IMR-90 (cell line): ENCODE data around the gene APH1A. TPM values are rescaled to one million over a fixed set of nuclear protein-coding genes. Genes with fewer than 3 reads are reported as not detected.

Experiments
- ATAC-seq: fragments of 200-7000 bp; cut with Tn5 transposase; 2 replicates; pipeline ENCODE4 v1.9.1; 2020; ENCODE audit warnings: low read depth, mild to moderate bottlenecking, moderate library complexity
- BruUV-seq: library from RNA; stranded (reverse); fragments of 400-500 nt; replicated peaks from 2 replicates; lab custom pipeline; 2021; lab: Mats Ljungman, UMichigan
- CTCF ChIA-PET: fragments of 300-600 bp; formaldehyde crosslinking; extraction: SDS; loops from one replicate; lab custom pipeline; 2021; ENCODE audit warnings: antibody characterized with exemption; lab: Yijun Ruan, JAX
- POLR2A ChIA-PET: fragments of 300-600 bp; sonication (Branson Sonifier 250); formaldehyde crosslinking; loops from one replicate; lab custom pipeline; 2022; ENCODE audit warnings: antibody characterized with exemption; ENCODE audit not compliant: unreplicated experiment; lab: Charles Lee
- DNase-seq: peaks from one replicate; pipeline ENCODE4 v3.0.0; 2013
- H2AFZ ChIP-seq: replicated peaks from 2 replicates; pipeline ENCODE3; 2013; ENCODE audit warnings: low read length, mild to moderate bottlenecking; ENCODE audit not compliant: poor library complexity
- H2AK5ac ChIP-seq: 2 replicates; pipeline ENCODE4 v1.6.1; 2013; ENCODE audit warnings: low read depth, low read length, inconsistent platforms
- H2AK9ac ChIP-seq: replicated peaks from 2 replicates; pipeline ENCODE3; 2013; ENCODE audit warnings: mild to moderate bottlenecking, low read depth, low read length, moderate library complexity; ENCODE audit not compliant: poor library complexity
- H2BK120ac ChIP-seq: 2 replicates; pipeline ENCODE4 v1.6.1; 2013; ENCODE audit warnings: low read depth, low read length, inconsistent platforms
- H2BK15ac ChIP-seq: 3 replicates; pipeline ENCODE4 v1.6.1; 2013; ENCODE audit warnings: low read depth, low read length, inconsistent platforms
- H2BK20ac ChIP-seq: 2 replicates; pipeline ENCODE4 v1.6.1; 2013; ENCODE audit warnings: low read depth, mild to moderate bottlenecking, inconsistent platforms, low read length, moderate library complexity
- H2BK5ac ChIP-seq: 2 replicates; pipeline ENCODE4 v1.6.1; 2013; ENCODE audit warnings: mild to moderate bottlenecking, low read depth, low read length, inconsistent platforms; ENCODE audit not compliant: poor library complexity, severe bottlenecking
- H3K14ac ChIP-seq: replicated peaks from 2 replicates; pipeline ENCODE4 v1.6.1; 2013; ENCODE audit warnings: low read depth, low read length, inconsistent platforms
- H3K18ac ChIP-seq: 2 replicates; pipeline ENCODE4 v1.6.1; 2013; ENCODE audit warnings: low read depth, low read length, control low read depth
- H3K23ac ChIP-seq: 2 replicates; pipeline ENCODE4 v1.6.1; 2013; ENCODE audit warnings: low read depth, low read length, inconsistent platforms
- H3K27ac ChIP-seq: 2 replicates; pipeline ENCODE4 v1.5.1; 2013; ENCODE audit warnings: mild to moderate bottlenecking, control low read depth, low read length; ENCODE audit not compliant: insufficient read depth
- H3K27me3 ChIP-seq: 2 replicates; pipeline ENCODE4 v1.6.1; 2013; ENCODE audit warnings: low read length; ENCODE audit not compliant: control insufficient read depth, insufficient read depth
- H3K36me3 ChIP-seq: 2 replicates; pipeline ENCODE4 v1.6.1; 2013; ENCODE audit warnings: low read length, mixed read lengths; ENCODE audit not compliant: control insufficient read depth, insufficient read depth
- H3K4ac ChIP-seq: 2 replicates; pipeline ENCODE4 v1.6.1; 2013; ENCODE audit warnings: low read depth, low read length, inconsistent platforms
- H3K4me1 ChIP-seq: 2 replicates; pipeline ENCODE4 v1.6.1; 2013; ENCODE audit warnings: low read length, mixed read lengths; ENCODE audit not compliant: control insufficient read depth, insufficient read depth
- H3K4me2 ChIP-seq: 2 replicates; pipeline ENCODE4 v1.6.1; 2013; ENCODE audit warnings: low read depth, mild to moderate bottlenecking, control low read depth, low read length, moderate library complexity
- H3K4me3 ChIP-seq: 2 replicates; pipeline ENCODE4 v1.5.1; 2013; ENCODE audit warnings: low read depth, mild to moderate bottlenecking, control low read depth, low read length, moderate library complexity; ENCODE audit not compliant: insufficient read depth
- H3K56ac ChIP-seq: 2 replicates; pipeline ENCODE4 v1.6.1; 2013; ENCODE audit warnings: low read length, inconsistent platforms; ENCODE audit not compliant: insufficient read depth; ENCODE audit errors: extremely low read depth
- H3K79me1 ChIP-seq, 2 experiments: 2 replicates each; pipeline ENCODE4 v1.6.1; 2013; ENCODE audit warnings: low read length in 2 of 2, inconsistent platforms in 1 of 2, low read depth in 1 of 2
- H3K9ac ChIP-seq: 2 replicates; pipeline ENCODE4 v1.6.1; 2013; ENCODE audit warnings: low read depth, low read length, control low read depth
- H3K9me1 ChIP-seq: 2 replicates; pipeline ENCODE4 v1.6.1; 2013; ENCODE audit warnings: low read length, inconsistent platforms; ENCODE audit not compliant: insufficient read depth
- H3K9me3 ChIP-seq: 2 replicates; pipeline ENCODE4 v1.6.1; 2013; ENCODE audit warnings: low read length; ENCODE audit not compliant: control insufficient read depth, insufficient read depth
- H4K20me1 ChIP-seq: 2 replicates; pipeline ENCODE4 v1.6.1; 2013; ENCODE audit warnings: low read length, inconsistent platforms; ENCODE audit not compliant: insufficient read depth
- H4K5ac ChIP-seq: 2 replicates; pipeline ENCODE4 v1.6.1; 2013; ENCODE audit warnings: mild to moderate bottlenecking, low read depth, low read length, control low read depth
- H4K8ac ChIP-seq, 2 experiments: 2 replicates each; pipeline ENCODE4 v1.6.1; 2013; ENCODE audit warnings: low read depth in 2 of 2, low read length in 2 of 2, control low read depth in 1 of 2, inconsistent platforms in 1 of 2
- H4K91ac ChIP-seq: 2 replicates; pipeline ENCODE4 v1.6.1; 2013; ENCODE audit warnings: low read depth, low read length, inconsistent platforms; ENCODE audit not compliant: insufficient read depth
- BHLHE40 ChIP-seq: fragments of 150-350 bp; IDR thresholded peaks from 2 replicates; pipeline ENCODE4 v1.6.1; 2016; ENCODE audit warnings: mild to moderate bottlenecking, low read depth, low read length
- CEBPB ChIP-seq: IDR thresholded peaks from 2 replicates; pipeline ENCODE4 v1.6.1; 2012; ENCODE audit warnings: low read depth, low read length, improper control_type of control experiment
- CHD1 ChIP-seq: IDR thresholded peaks from 2 replicates; pipeline ENCODE4 v1.6.1; 2012; ENCODE audit warnings: low read depth, low read length, improper control_type of control experiment
- MAFK ChIP-seq: IDR thresholded peaks from 2 replicates; pipeline ENCODE4 v1.6.1; 2012; ENCODE audit warnings: low read depth, low read length, improper control_type of control experiment
- MAZ ChIP-seq: IDR thresholded peaks from 2 replicates; pipeline ENCODE4 v1.6.1; 2012; ENCODE audit warnings: low read depth, mild to moderate bottlenecking, low read length, improper control_type of control experiment, moderate library complexity, borderline replicate concordance
- MXI1 ChIP-seq: IDR thresholded peaks from 2 replicates; pipeline ENCODE4 v1.6.1; 2012; ENCODE audit warnings: low read depth, mild to moderate bottlenecking, low read length, moderate library complexity, borderline replicate concordance
- RAD21 ChIP-seq: IDR thresholded peaks from 2 replicates; pipeline ENCODE4 v1.6.1; 2012; ENCODE audit warnings: low read length, improper control_type of control experiment
- RCOR1 ChIP-seq: IDR thresholded peaks from 2 replicates; pipeline ENCODE4 v1.6.1; 2012; ENCODE audit warnings: mild to moderate bottlenecking, low read length, improper control_type of control experiment; ENCODE audit not compliant: insufficient replicate concordance
- SMC3 ChIP-seq: fragments of 150-350 bp; IDR thresholded peaks from 2 replicates; pipeline ENCODE4 v1.6.1; 2016; ENCODE audit warnings: low read depth, mild to moderate bottlenecking, antibody characterized with exemption, low read length, moderate library complexity
- WGBS, 2 experiments: methylation state at CpG; one replicate each; pipeline versions ENCODE4 v1.1.5 to v1.1.7; 2013; ENCODE audit warnings: missing lambda C conversion rate in 2 of 2; ENCODE audit not compliant: insufficient read length in 1 of 2; ENCODE audit errors: extremely low coverage in 2 of 2; 5-methylcytosine and 5-hydroxymethylcytosine counted together
- dilution Hi-C: fragments of 300-500 bp; cut with HindIII; formaldehyde crosslinking; loops from one replicate; pipeline ENCODE4 v1.14.3; 2018; ENCODE audit warnings: low sequenced_read_pairs; ENCODE audit not compliant: unreplicated experiment
- in situ Hi-C: fragments of 300-500 bp; cut with MboI; formaldehyde crosslinking; loops from 3 replicates; pipeline ENCODE4 v1.14.3; 2019; ENCODE audit warnings: low sequenced_read_pairs, inconsistent platforms, mixed read lengths
- intact Hi-C: fragments of 100-400 bp; cut with micrococcal nuclease; formaldehyde crosslinking; loops from 2 replicates; pipeline ENCODE4 v1.10.0; 2022
- polyA plus RNA-seq, 3 experiments: library from polyadenylated mRNA; depleted of rRNA; stranded (reverse); fragments of >200 nt; gene quantifications; 2 replicates each; pipeline ENCODE4 v1.2.3, GENCODE V29; 2012; ENCODE audit warnings: low replicate concordance in 1 of 3
- total RNA-seq: library from RNA; depleted of rRNA; stranded (reverse); fragments of >200 nt; gene quantifications from 2 replicates; pipeline ENCODE4 v1.2.3, GENCODE V29; 2012

Gene APH1A
- total and polyA plus RNA-seq, 2 of the 4 experiments (the other 2 are of a cell fraction): 62.0 to 94.2 TPM

GRCh38 chr1:150233359-150234308, 35.2 kb downstream of the APH1A start:
- dilution Hi-C loops: no loop called here
- Histone ChIP-seq H2BK15ac (no peak overlapping the region), H3K27me3 (no peaks in the 10 kb centered on the region), H2BK20ac (no peak overlapping the region), H3K27ac (peak overlapping the region; percentile 84), H3K36me3 (no peaks in the 10 kb centered on the region), H2AK9ac (no peak overlapping the region), H3K4me1 (0 out of 2 replicates have a peak, but pooled peaks cover 3% of the 10 kb centered on the region), H3K4me2 (peak overlapping the region; percentile 81), H4K5ac (peak overlapping the region; percentile 76), H2AK5ac (0 out of 2 replicates have a peak overlapping the region, but pooled peaks have one; percentile 0), H3K18ac (peak overlapping the region; percentile 54; the same call in 1 of the 2 replicates), H3K23ac (peak overlapping the region; percentile 99), H4K20me1 (no peaks in the 10 kb centered on the region; the same call in 1 of the 2 replicates), H3K4ac (peak overlapping the region; percentile 67), H3K14ac (peak overlapping the region; percentile 89), H3K56ac (peak overlapping the region; percentile 81), H2BK5ac (peak overlapping the region; percentile 70), H3K4me3 (peak overlapping the region; percentile 54), H4K91ac (peak overlapping the region; percentile 53; the same call in 1 of the 2 replicates), H3K9ac (peak overlapping the region; percentile 95), H3K9me3 (no peaks in the 10 kb centered on the region), H3K79me1 (peaks cover 0 to 31% of the 10 kb centered on the region in 2 experiments; a peak in 2 of 4 replicates), H4K8ac (peak overlapping the region in 1 of 2 experiments; percentile 83; a peak in 3 of 4 replicates), H2AFZ (peak overlapping the region; percentile 61), H2BK120ac (no peak overlapping the region), H3K9me1 (no peaks in the 10 kb centered on the region)
- CTCF ChIA-PET: no interaction called here
- in situ Hi-C loops: no loop called here
- ATAC-seq (no peak), DNase-seq (peak; percentile 12)
- TF ChIP-seq SMC3 (no peak), MXI1 (no peak), BHLHE40 (no peak), CHD1 (no peak), RCOR1 (no peak), MAFK (no peak), RAD21 (no peak), MAZ (no peak), CEBPB (no peak)
- POLR2A ChIA-PET: interaction anchor here (0.5 to 1.0 kb wide), 4 partner anchors 8 to 522 kb away, joined by 3 to 9 read pairs (median 3); no protein-coding TSS in a partner anchor
- WGBS, 2 experiments: no CpG with 5 or more reads among the region's 15 CpGs
- intact Hi-C loops: no loop called here
- no TSS peak for BruUV-seq
